WTC11 (cell line): ENCODE results near the gene LSM7. TPM values are rescaled to one million over a fixed set of nuclear protein-coding genes. Genes with fewer than 3 reads are reported as not detected.
A peak's percentile ranks its signal among the peaks of the same experiment; 100 is the strongest.

Experiments used
- ATAC-seq: fragments of 200-7000 bp; cut with Tn5 transposase; 2 replicates; pipeline ENCODE4 v1.10.0; 2021; ENCODE audit warnings: mild to moderate bottlenecking, moderate library complexity
- CTCF ChIA-PET: fragments of 300-600 bp; sonication (Branson Sonifier 250); formaldehyde crosslinking; loops from one replicate; lab custom pipeline; 2021; ENCODE audit warnings: antibody characterized with exemption; lab: Charles Lee
- POLR2A ChIA-PET: fragments of 350-600 bp; sonication (Branson Sonifier 250); formaldehyde crosslinking; loops from one replicate; lab custom pipeline; 2021; ENCODE audit warnings: antibody characterized with exemption; lab: Charles Lee
- DNase-seq: peaks from one replicate; pipeline ENCODE4 v3.0.0; 2021; ENCODE audit warnings: low spot score
- H3K27ac Mint-ChIP-seq: 2 replicates; pipeline ENCODE4 v1.8.0; 2021; ENCODE audit warnings: mixed read lengths
- H3K27me3 Mint-ChIP-seq: 2 replicates; pipeline ENCODE4 v1.8.0; 2021; ENCODE audit warnings: low read depth, mild to moderate bottlenecking, moderate library complexity, mixed read lengths
- H3K36me3 Mint-ChIP-seq: 2 replicates; pipeline ENCODE4 v1.8.0; 2021; ENCODE audit warnings: mixed read lengths
- H3K4me1 Mint-ChIP-seq: 2 replicates; pipeline ENCODE4 v1.8.0; 2022; ENCODE audit warnings: mixed read lengths
- H3K4me3 Mint-ChIP-seq: 2 replicates; pipeline ENCODE4 v1.8.0; 2021; ENCODE audit warnings: mild to moderate bottlenecking, moderate library complexity, mixed read lengths
- H3K9me3 Mint-ChIP-seq: 2 replicates; pipeline ENCODE4 v1.8.0; 2021; ENCODE audit warnings: mixed read lengths
- AR ChIP-seq: fragments of 250-450 bp; sonication (Bioruptor Pico); IDR thresholded peaks from 2 replicates; pipeline ENCODE4 v1.9.0; 2021; ENCODE audit warnings: mild to moderate bottlenecking
- ARID4B ChIP-seq: sonication (generic); formaldehyde crosslinking; IDR thresholded peaks from 2 replicates; pipeline ENCODE4 v1.8.0; 2023; ENCODE audit warnings: missing genetic modification reagents, mild to moderate bottlenecking, borderline replicate concordance
- MLX ChIP-seq: sonication (generic); formaldehyde crosslinking; IDR thresholded peaks from 2 replicates; pipeline ENCODE4 v1.8.1; 2023; ENCODE audit warnings: mild to moderate bottlenecking, missing genetic modification reagents, moderate library complexity
- MYBL2 ChIP-seq: sonication (generic); formaldehyde crosslinking; IDR thresholded peaks from 2 replicates; pipeline ENCODE4 v1.8.1; 2023; ENCODE audit warnings: mild to moderate bottlenecking, moderate library complexity, missing genetic modification reagents
- PREB ChIP-seq: sonication (generic); formaldehyde crosslinking; IDR thresholded peaks from 2 replicates; pipeline ENCODE4 v1.8.1; 2022; ENCODE audit warnings: mild to moderate bottlenecking, missing genetic modification reagents, moderate library complexity, borderline replicate concordance
- ZNF121 ChIP-seq: sonication (generic); formaldehyde crosslinking; IDR thresholded peaks from 2 replicates; pipeline ENCODE4 v1.8.0; 2023; ENCODE audit warnings: missing genetic modification reagents
- ZNF317 ChIP-seq: sonication (generic); formaldehyde crosslinking; IDR thresholded peaks from 2 replicates; pipeline ENCODE4 v1.8.1; 2023; ENCODE audit warnings: low read depth, mild to moderate bottlenecking, moderate library complexity, missing genetic modification reagents, borderline replicate concordance
- ZNF671 ChIP-seq: fragments of 250-450 bp; sonication (Bioruptor Pico); IDR thresholded peaks from 2 replicates; pipeline ENCODE4 v1.8.0; 2021; ENCODE audit warnings: mild to moderate bottlenecking
- total RNA-seq: library from RNA; stranded (reverse); gene quantifications from 3 replicates; pipeline ENCODE4 v1.2.3, GENCODE V29; 2021

Gene LSM7
- total RNA-seq, 1 experiment from 2014 or later: 245 TPM

- no peak for TF ChIP-seq ZNF671 (CRISPR knock-in tag)
Measured at GRCh38 chr19:2360833-2361232, 32.4 kb upstream of the LSM7 start (continued).

- H3K9me3 Mint-ChIP-seq: no peaks in the 10 kb centered on the region
- POLR2A ChIA-PET: no interaction called here
Measured at GRCh38 chr19:2359992-2360685, 31.8 kb upstream of the LSM7 start, which contains the start of gene TMPRSS9. Gene TMPRSS9 (plus strand): TSS chr19:2360265. CDS start chr19:2389786, 29,521 bp downstream.

More at GRCh38 chr19:2359992-2360685, 31.8 kb upstream of the LSM7 start, which contains the start of gene TMPRSS9:
- H3K36me3 Mint-ChIP-seq: no peaks in the 10 kb centered on the region
- CTCF ChIA-PET: interaction anchor here (0.8 kb wide), 1 partner anchor 161 kb away, joined by 4 read pairs; no protein-coding TSS in a partner anchor
- H3K27me3 Mint-ChIP-seq: peaks cover 11% of the 10 kb centered on the region
- peaks cover 5% of the 10 kb centered on the region for H3K4me1 Mint-ChIP-seq
- H3K4me3 Mint-ChIP-seq: peak within 1 kb of the TSS; percentile 44
- ATAC-seq: peak; percentile 56
- DNase-seq: no peak
- TF ChIP-seq AR (CRISPR knock-in tag): no peak
- no peak for TF ChIP-seq ZNF671 (CRISPR knock-in tag)
- TF ChIP-seq ARID4B (CRISPR knock-in tag): no peak
- no peak for TF ChIP-seq ZNF121 (CRISPR knock-in tag)
- TF ChIP-seq PREB (CRISPR knock-in tag): no peak
- TF ChIP-seq MLX (CRISPR knock-in tag): no peak
- no peak for TF ChIP-seq ZNF317 (CRISPR knock-in tag)
- TF ChIP-seq MYBL2 (CRISPR knock-in tag): no peak
- no peak within 1 kb of the TSS for H3K27ac Mint-ChIP-seq
